Naive B cell (primary cell): ENCODE measurements around the gene ZFP57. TPM values are rescaled to one million over a fixed set of nuclear protein-coding genes. Genes with fewer than 3 reads are reported as not detected.

ENCODE experiments used
- ATAC-seq, 2 donors: fragments of 150-1000 bp; cut with Tn5 transposase; 2 replicates each; pipeline ENCODE4 v1.10.0; 2021; ENCODE audit warnings: low read depth in 2 of 2, mild to moderate bottlenecking in 2 of 2, moderate library complexity in 2 of 2
- DNase-seq: peaks from one replicate; pipeline ENCODE4 v3.0.0; 2022
- H3K27ac Mint-ChIP-seq, 6 donors: one replicate each; pipeline ENCODE4 v1.8.0; 2020 to 2022; ENCODE audit warnings: mild to moderate bottlenecking in 6 of 6, mixed read lengths in 6 of 6, moderate library complexity in 5 of 6, inconsistent platforms in 2 of 6
- H3K27me3 Mint-ChIP-seq, 3 donors: one replicate each; pipeline ENCODE4 v1.8.0; 2021 to 2022; ENCODE audit warnings: mixed read lengths in 3 of 3, mild to moderate bottlenecking in 1 of 3
- H3K36me3 Mint-ChIP-seq, 2 donors: one replicate each; pipeline ENCODE4 v1.8.0; 2020 to 2022; ENCODE audit warnings: mixed read lengths in 2 of 2, inconsistent platforms in 1 of 2, mild to moderate bottlenecking in 1 of 2
- H3K4me1 Mint-ChIP-seq, 3 donors: one replicate each; pipeline ENCODE4 v1.8.0; 2020 to 2022; ENCODE audit warnings: mixed read lengths in 3 of 3, inconsistent platforms in 1 of 3, mild to moderate bottlenecking in 1 of 3, moderate library complexity in 1 of 3
- H3K4me3 Mint-ChIP-seq, 8 donors: one replicate each; pipeline ENCODE4 v1.8.0; 2020 to 2022; ENCODE audit warnings: mild to moderate bottlenecking in 8 of 8, mixed read lengths in 8 of 8, moderate library complexity in 8 of 8, inconsistent platforms in 2 of 8
- H3K9me3 Mint-ChIP-seq, 7 donors: one replicate each; pipeline ENCODE4 v1.8.0; 2020 to 2022; ENCODE audit warnings: mixed read lengths in 7 of 7, mild to moderate bottlenecking in 5 of 7, inconsistent platforms in 2 of 7, moderate library complexity in 1 of 7
- polyA plus RNA-seq, 6 donors: library from polyadenylated mRNA; unstranded; fragments of 300-500 nt; fragmentation: Illumina TruSeq; gene quantifications; one replicate each; pipeline ENCODE4 v1.2.3, GENCODE V29; 2021; ENCODE audit warnings: low read depth in 6 of 6

Gene ZFP57
- polyA plus RNA-seq, 6 donors from 2014 or later, result 1.8 to 3.1 (median 2.5) TPM; not detected in 3

DNA sequence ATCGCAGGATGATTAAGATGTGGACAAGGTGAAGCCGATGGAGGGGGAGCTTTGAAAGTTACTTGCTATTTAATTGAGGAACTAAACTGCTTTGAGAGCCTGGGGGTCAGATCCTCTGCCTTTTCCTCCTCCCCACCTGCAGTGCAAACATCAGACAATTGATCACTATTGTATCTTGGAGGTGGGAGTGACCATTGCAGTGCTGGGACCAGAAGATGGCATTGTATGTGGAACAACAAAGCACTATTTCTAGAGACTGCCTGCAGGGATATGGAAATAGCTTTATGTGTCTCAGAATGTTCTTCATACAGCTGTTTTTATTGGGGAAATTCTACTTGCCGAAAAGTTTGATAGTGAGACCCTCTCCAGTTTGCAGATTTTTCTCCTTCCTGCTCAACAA, 19.9 kb downstream of the ZFP57 start:
- peaks cover 30 to 77% (median 43%) of the 10 kb centered on the region in 3 donors for H3K27me3 Mint-ChIP-seq
- H3K4me1 Mint-ChIP-seq, result no peaks in the 10 kb centered on the region
- DNase-seq, result no peak
- no peaks in the 10 kb centered on the region for H3K9me3 Mint-ChIP-seq
- H3K27ac Mint-ChIP-seq, result no peak overlapping the region
- no peak for ATAC-seq
- H3K4me3 Mint-ChIP-seq, result no peak overlapping the region
- H3K36me3 Mint-ChIP-seq, result no peaks in the 10 kb centered on the region

DNA sequence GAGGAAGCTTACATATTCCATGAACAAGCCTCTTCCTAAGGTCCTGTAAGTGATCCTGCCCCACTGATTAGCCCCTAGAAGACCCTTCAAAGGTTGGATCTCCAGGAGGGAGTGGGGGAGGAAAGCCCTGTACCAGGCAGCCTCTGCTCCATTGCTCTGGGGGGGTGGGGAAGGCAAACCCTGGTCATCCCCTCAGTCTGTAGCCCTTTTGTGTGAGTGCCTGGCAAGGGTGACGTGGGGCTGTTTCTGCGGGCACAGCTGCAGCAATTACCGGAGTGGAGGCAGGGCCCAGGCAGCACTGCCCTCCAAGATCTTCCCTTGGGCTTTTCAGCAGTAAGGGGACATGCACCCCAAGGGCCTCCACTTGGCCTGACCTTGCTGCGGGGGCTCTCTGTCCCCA, 24.2 kb downstream of the ZFP57 start, which contains the start of gene MOG:
TSS of gene MOG (plus strand) at position 295 of the 400 bp plus-strand sequence. CDS start 118 bp downstream, outside the sequence.
- Mint-ChIP-seq H3K4me1 (peaks cover 1 to 5% (median 1%) of the 10 kb centered on the region in 3 donors), H3K36me3 (no peaks in the 10 kb centered on the region), H3K4me3 (no peak within 1 kb of the TSS), H3K27ac (peak within 1 kb of the TSS in 2 of 6 donors; percentile 29 to 37), H3K27me3 (peaks cover 31 to 66% (median 40%) of the 10 kb centered on the region in 3 donors), H3K9me3 (no peaks in the 10 kb centered on the region)
- ATAC-seq (no peak), DNase-seq (no peak)

DNA sequence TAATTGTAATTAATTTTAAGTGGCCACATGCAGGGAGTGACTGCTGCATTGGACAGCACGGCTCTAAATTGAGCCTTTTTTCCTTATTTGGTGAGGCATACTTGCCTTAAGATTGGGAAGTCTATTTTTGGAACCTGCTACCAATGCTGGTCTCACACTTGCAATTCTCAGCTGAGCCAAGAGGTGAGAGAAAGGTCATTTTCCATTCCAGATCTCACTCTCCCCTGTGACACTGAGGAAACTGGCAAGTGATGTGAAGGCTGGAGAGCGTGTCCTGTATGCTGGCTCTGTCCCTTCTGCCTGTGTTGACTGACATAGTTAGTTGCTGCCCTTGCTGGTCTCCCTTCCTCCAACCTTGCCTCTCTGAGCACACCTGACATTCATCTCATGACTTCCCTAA, 24.8 kb downstream of the ZFP57 start:
- H3K36me3 Mint-ChIP-seq, result no peaks in the 10 kb centered on the region
- peak overlapping the region in 1 of 6 donors; percentile 37 for H3K27ac Mint-ChIP-seq
- H3K4me1 Mint-ChIP-seq, result peaks cover 5 to 12% (median 8%) of the 10 kb centered on the region in 3 donors
- ATAC-seq (no peak), DNase-seq (no peak)
- peaks cover 31 to 60% (median 37%) of the 10 kb centered on the region in 3 donors for H3K27me3 Mint-ChIP-seq
- no peaks in the 10 kb centered on the region for H3K9me3 Mint-ChIP-seq
- H3K4me3 Mint-ChIP-seq, result no peak overlapping the region

DNA sequence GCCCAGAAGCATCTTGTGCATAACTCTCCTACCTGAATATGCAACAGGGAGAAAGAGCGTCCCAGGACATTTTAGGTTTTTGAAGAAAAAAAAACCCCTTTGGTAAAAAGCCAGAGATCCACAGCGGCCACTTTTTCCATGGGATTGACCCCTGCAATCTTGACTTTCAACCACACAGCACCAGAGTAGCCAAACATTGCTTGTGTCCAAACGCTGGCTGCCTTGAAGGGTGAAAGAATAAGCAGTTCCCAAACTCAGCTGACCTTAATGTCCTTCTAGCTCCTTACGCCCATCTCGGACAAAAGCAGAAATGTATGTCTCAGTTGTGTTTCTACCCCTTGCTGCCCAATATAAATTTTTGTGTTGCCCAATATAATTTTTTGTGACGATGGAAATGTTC, 25.3 kb downstream of the ZFP57 start:
- Mint-ChIP-seq H3K4me3 (no peak overlapping the region), H3K27me3 (peaks cover 31 to 55% (median 33%) of the 10 kb centered on the region in 3 donors), H3K36me3 (no peaks in the 10 kb centered on the region), H3K4me1 (peaks cover 5 to 12% (median 8%) of the 10 kb centered on the region in 3 donors), H3K27ac (no peak overlapping the region), H3K9me3 (no peaks in the 10 kb centered on the region)
- no peak for DNase-seq
- no peak for ATAC-seq

DNA sequence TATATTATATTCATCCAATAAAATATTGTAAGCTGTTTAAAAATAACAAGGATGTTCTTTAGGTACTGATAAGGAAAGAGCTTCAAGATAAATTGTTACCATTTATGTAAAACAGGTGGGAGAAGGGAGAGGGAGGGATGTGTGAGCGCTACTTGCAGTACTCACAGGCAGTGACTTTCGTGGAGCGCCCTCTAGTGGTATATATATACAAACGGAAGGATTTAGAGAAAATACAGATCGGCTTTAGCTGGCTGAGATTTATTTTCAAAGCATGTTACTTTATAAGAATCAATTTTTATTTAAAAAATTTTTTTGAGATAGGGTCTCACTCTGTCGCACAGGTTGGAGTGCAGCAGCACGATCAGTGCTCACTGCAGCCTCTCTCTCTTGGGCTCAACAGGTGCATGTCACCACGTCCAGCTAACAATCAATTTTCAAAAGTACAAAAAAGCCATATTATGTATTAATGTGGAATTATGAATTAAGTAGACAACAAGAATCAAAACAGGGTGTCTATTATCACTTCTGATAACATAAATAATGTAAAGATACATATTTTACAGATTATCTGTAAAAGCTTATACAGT, 27.4 kb downstream of the ZFP57 start:
- Mint-ChIP-seq H3K27ac (no peak overlapping the region), H3K4me1 (peaks cover 10 to 27% (median 14%) of the 10 kb centered on the region in 3 donors), H3K9me3 (peaks cover 0 to 4% (median 0%) of the 10 kb centered on the region in 7 donors), H3K27me3 (peaks cover 20 to 41% (median 25%) of the 10 kb centered on the region in 3 donors), H3K4me3 (peak overlapping the region in 1 of 8 donors; percentile 10), H3K36me3 (no peaks in the 10 kb centered on the region)
- ATAC-seq, result no peak
- DNase-seq, result peak; percentile 59

DNA sequence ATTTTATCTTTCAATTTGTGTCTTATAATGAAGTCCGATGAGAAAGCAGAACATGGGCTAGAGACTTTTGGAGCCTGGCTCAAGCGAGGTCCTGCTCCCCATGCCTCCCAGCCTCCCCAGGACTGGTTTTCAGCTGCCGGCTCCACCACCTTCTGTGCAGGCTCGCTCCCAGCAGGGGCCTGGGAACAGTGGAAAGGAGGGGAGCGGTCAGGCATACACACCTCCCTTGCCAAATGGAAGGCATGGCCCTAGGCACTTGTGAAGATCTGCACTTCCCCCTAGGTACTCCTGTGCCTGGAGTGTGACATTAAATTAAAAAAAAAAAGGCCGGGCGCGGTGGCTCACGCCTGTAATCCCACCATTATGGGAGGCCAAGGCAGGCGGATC, 28.8 kb downstream of the ZFP57 start:
- Mint-ChIP-seq H3K4me1 (peaks cover 10 to 27% (median 14%) of the 10 kb centered on the region in 3 donors), H3K36me3 (no peaks in the 10 kb centered on the region), H3K27me3 (peaks cover 9 to 30% (median 16%) of the 10 kb centered on the region in 3 donors), H3K27ac (no peak overlapping the region), H3K9me3 (peaks cover 0 to 4% (median 0%) of the 10 kb centered on the region in 7 donors), H3K4me3 (no peak overlapping the region)
- ATAC-seq (no peak), DNase-seq (no peak)

DNA sequence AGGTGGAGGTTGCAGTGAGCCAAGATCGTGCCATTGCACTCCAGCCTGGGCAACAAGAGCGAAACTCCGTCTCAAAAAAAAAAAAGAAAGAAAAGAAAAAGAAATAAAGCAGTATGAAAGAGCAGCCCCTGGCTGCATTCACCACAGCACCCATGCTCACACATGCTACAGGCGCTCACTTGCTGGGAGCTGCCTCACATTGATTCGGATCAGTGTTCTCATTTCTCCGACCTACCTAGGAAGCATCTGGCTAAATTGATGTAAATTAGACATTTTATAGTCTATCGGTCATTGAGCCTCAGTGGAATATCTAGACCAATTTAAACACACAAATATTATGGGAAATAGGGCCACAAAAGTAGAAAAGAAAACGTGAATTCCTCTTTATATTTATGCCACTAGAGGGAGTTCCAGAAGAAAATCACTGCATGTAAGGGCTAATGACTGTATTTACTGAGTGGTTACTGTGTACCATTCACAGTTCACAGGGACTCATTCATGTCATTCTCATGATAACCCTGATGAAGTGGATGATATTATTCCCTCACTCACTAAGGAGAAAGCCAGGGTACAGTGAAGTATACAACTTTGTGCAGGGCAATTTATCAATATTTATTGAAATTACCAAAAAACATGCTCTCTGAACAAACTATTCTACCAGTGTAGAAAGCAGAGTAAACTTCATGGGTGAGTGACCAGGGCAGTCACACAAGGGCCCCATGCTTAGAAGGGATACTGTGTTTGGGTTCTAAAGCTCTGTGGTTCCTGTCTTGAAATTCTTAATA, 29.3 kb downstream of the ZFP57 start:
- Mint-ChIP-seq H3K4me1 (peaks cover 10 to 27% (median 14%) of the 10 kb centered on the region in 3 donors), H3K4me3 (peak overlapping the region in 2 of 8 donors; percentile 40 to 44), H3K27me3 (peaks cover 9 to 24% (median 13%) of the 10 kb centered on the region in 3 donors), H3K9me3 (peaks cover 0 to 4% (median 0%) of the 10 kb centered on the region in 7 donors), H3K27ac (peak overlapping the region in 4 of 6 donors; percentile 33 to 70 (median 52)), H3K36me3 (no peaks in the 10 kb centered on the region)
- no peak for ATAC-seq
- peak; percentile 49 for DNase-seq

DNA sequence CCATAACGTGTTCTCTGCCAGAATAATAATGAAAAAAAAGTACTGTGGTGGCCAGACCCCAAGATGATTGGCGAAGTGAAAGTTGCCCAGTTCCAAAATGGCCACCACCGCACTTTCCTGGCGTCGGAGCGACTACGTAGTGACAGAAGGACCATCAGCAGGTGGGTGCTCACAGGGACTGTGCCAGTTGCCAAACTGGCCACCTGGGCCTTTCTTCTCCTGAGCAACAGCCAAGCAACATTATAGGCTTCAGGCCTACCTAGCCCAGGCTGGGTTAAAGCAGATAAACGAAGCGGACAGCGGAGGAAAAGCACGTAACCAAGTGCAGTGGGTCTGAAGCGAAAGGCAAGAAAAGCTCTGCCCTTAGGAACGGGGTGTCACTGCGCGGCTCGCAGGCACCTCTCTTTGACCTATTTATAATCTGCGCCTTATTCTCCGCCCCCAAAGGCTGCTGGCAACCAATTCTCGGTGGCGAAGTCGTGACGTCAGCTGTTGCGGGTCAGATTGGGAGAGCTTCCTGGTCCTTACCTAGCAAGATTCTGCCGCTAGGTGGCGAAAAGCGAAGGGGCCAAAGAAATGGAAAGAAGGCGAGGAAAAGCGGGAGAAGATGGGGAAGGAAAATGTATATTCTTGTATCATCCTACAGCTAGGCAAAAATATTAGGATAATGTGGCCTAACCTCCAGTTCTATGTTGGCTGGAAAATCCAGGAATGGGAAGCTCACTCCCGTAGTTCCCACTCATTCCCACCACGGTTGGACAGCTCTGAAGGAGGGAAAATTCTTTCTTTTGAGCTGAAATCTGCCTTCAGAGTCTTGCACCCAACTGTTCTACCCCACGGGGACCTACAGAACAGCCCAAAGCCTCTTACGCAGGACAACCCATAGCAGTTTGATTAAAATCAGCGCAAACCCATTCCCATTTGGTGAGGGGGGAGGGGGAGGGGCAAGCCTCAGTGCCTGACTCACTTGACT, 31.0 kb downstream of the ZFP57 start:
- H3K4me3 Mint-ChIP-seq, result peak overlapping the region; percentile 84 to 99 (median 98)
- peak; percentile 91 to 92 for ATAC-seq
- peaks cover 10 to 27% (median 14%) of the 10 kb centered on the region in 3 donors for H3K4me1 Mint-ChIP-seq
- peaks cover under 1 to 10% (median 5%) of the 10 kb centered on the region in 3 donors for H3K27me3 Mint-ChIP-seq
- DNase-seq, result peak; percentile 97
- H3K36me3 Mint-ChIP-seq, result no peaks in the 10 kb centered on the region
- H3K27ac Mint-ChIP-seq, result peak overlapping the region; percentile 95 to 100 (median 100)
- H3K9me3 Mint-ChIP-seq, result peaks cover 0 to 4% (median 0%) of the 10 kb centered on the region in 7 donors

DNA sequence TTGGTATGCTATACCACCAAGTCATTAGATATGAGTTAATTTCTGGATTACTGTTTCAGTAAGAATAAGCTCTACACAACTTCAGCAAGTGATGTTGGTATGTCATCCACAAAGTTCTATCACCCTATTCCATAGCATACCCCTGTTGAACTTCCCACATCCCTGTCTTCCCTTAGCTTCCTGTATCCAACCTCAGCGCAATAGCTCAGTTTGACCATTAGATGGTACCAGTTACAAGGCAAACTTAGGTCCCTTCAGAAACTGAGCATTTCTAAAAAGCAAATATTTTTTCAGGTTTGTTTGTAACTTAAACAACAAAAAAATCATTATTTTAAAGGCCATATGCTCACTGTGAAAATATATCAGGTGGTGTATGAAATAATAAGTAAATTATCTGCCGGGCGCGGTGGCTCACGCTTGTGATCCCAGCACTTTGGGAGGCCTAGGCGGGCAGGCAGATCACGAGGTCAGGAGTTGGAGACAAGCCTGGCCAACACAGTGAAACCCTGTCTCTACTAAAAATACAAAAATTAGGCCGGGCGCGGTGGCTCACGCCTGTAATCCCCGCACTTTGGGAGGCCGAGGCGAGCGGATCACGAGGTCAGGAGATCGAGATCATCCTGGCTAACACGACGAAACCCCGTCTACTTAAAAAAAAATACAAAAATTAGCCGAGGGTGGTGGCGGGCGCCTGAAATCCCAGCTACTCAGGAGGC, 32.9 kb downstream of the ZFP57 start:
- peaks cover 10 to 22% (median 14%) of the 10 kb centered on the region in 3 donors for H3K4me1 Mint-ChIP-seq
- no peaks in the 10 kb centered on the region for H3K36me3 Mint-ChIP-seq
- no peaks in the 10 kb centered on the region for H3K27me3 Mint-ChIP-seq
- no peak for ATAC-seq
- no peak for DNase-seq
- peaks cover 0 to 4% (median 0%) of the 10 kb centered on the region in 7 donors for H3K9me3 Mint-ChIP-seq
- H3K4me3 Mint-ChIP-seq, result peak overlapping the region in 3 of 8 donors; percentile 6 to 24 (median 12)
- peak overlapping the region in 2 of 6 donors; percentile 74 to 86 for H3K27ac Mint-ChIP-seq

DNA sequence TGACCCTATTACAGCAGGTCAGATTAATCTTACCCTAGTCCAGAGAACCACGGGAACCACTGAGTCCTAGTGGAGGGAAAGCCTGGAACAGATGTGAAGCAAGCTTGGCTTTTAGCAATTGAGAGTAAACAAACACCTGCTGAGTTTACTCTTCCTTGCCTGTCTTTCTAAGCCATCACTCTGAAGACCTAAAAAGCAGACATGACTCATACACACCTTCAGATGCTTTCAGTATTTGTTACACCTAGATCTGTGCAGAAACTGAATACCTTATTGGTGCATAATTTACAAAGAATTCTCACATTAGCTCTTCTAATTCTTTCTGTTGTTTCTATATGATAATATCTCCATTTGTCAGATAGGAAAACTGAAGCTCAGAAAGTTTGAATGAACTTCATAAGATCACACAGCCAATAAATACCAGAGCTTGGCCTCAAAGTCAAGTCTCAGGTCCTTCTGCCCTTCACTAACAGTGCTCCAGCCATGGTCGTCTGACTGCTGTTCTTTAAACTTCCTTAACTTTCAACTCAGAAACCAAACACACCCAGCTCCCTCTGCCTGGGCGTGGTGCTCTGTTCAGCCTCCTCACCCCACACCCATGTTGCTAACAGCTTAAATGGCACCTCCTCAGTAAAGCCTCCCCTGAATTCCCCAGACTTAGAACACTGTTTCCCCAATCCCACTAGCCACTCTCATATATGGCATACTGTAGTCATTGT, 39.4 kb downstream of the ZFP57 start:
- Mint-ChIP-seq H3K9me3 (no peaks in the 10 kb centered on the region), H3K27ac (peak overlapping the region; percentile 4 to 87 (median 62)), H3K4me3 (peak overlapping the region in 6 of 8 donors; percentile 21 to 80 (median 54)), H3K36me3 (no peaks in the 10 kb centered on the region), H3K27me3 (no peaks in the 10 kb centered on the region), H3K4me1 (peaks cover 16 to 21% (median 17%) of the 10 kb centered on the region in 3 donors)
- DNase-seq, result no peak
- peak; percentile 52 to 64 for ATAC-seq

DNA sequence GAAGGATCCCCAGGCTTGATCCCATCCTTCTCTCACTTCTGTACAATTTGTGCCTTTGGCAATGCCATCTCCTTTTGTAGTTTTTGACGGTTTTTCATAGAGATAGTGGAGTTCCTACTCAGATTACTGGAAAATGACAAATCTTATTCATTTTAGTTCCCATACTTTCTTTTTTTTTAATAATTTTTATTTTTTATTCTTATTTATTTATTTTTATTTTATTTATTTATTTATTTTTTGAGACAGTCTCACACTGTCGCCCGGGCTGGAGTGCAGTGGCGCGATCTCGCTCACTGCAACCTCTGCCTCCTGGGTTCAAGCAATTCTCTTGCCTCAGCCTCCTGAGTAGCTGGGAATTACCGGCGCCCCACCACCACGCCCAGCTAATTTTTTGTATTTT, 43.7 kb downstream of the ZFP57 start:
- Mint-ChIP-seq H3K27me3 (no peaks in the 10 kb centered on the region), H3K36me3 (peaks cover 0 to 4% of the 10 kb centered on the region in 2 donors), H3K27ac (peak overlapping the region in 3 of 6 donors; percentile 2 to 88 (median 44)), H3K9me3 (no peaks in the 10 kb centered on the region), H3K4me1 (peaks cover 37 to 47% (median 44%) of the 10 kb centered on the region in 3 donors), H3K4me3 (peak overlapping the region in 1 of 8 donors; percentile 47)
- no peak for ATAC-seq
- DNase-seq, result no peak

DNA sequence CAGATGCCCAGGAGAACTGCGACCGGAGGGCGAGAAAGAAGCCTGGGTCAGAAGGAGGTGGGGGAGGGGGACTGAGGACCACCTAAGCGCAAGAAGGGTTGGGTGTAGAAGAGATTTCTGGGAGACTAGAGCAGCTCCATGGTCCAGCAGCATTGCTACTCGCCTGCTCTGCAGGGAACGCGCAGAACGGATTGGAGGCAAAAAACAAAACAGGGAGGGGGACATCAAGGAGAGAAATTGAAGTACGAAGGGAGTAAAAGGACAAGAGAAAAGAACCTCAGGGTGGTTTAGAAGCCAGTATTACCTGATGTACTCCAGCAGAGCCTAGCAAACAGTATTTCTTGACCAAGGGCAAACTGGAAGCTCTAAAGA, 47.4 kb downstream of the ZFP57 start:
- Mint-ChIP-seq H3K4me3 (peak overlapping the region; percentile 88 to 100 (median 98)), H3K4me1 (peaks cover 59 to 72% (median 66%) of the 10 kb centered on the region in 3 donors), H3K36me3 (peaks cover 0 to 4% of the 10 kb centered on the region in 2 donors), H3K27ac (peak overlapping the region; percentile 47 to 99 (median 95)), H3K9me3 (no peaks in the 10 kb centered on the region), H3K27me3 (no peaks in the 10 kb centered on the region)
- DNase-seq (no peak), ATAC-seq (no peak)
